Loucy (cell line): ENCODE measurements around the gene SCMH1.

Experiments
- H2AFZ ChIP-seq: fragments of 200-600 bp; sonication (generic); 2 replicates; pipeline ENCODE4 v1.6.0; 2016; ENCODE audit warnings: antibody characterized with exemption, mild to moderate bottlenecking, low read length, moderate library complexity
- H3F3A ChIP-seq: fragments of 200-600 bp; 2 replicates; pipeline ENCODE4 v1.6.0; 2016; ENCODE audit warnings: antibody characterized with exemption, low read depth, mild to moderate bottlenecking
- H3K27me3 ChIP-seq: fragments of 200-600 bp; sonication (generic); 2 replicates; pipeline ENCODE4 v1.6.1; 2014; ENCODE audit warnings: low read length, mild to moderate bottlenecking; ENCODE audit not compliant: insufficient read depth, poor library complexity, severe bottlenecking
- H3K36me3 ChIP-seq: fragments of 200-600 bp; sonication (generic); 2 replicates; pipeline ENCODE4 v1.6.1; 2016; ENCODE audit warnings: low read length; ENCODE audit not compliant: insufficient read depth
- H3K4me1 ChIP-seq: fragments of 200-600 bp; sonication (generic); 2 replicates; pipeline ENCODE4 v1.5.1; 2014; ENCODE audit warnings: low read length, mild to moderate bottlenecking; ENCODE audit not compliant: insufficient read depth, poor library complexity, severe bottlenecking
- H3K4me2 ChIP-seq: fragments of 200-600 bp; sonication (generic); 2 replicates; pipeline ENCODE4 v1.6.0; 2014; ENCODE audit warnings: antibody characterized with exemption, low read length, low read depth, mild to moderate bottlenecking; ENCODE audit not compliant: poor library complexity, severe bottlenecking
- H3K4me3 ChIP-seq: fragments of 200-600 bp; sonication (generic); 2 replicates; pipeline ENCODE4 v1.5.1; 2014; ENCODE audit warnings: low read length, mild to moderate bottlenecking, mixed read lengths; ENCODE audit not compliant: poor library complexity, severe bottlenecking
- H3K79me2 ChIP-seq: fragments of 200-600 bp; sonication (generic); 2 replicates; pipeline ENCODE4 v1.6.1; 2014; ENCODE audit warnings: low read length; ENCODE audit not compliant: insufficient read depth
- H3K9ac ChIP-seq: fragments of 200-600 bp; sonication (generic); 2 replicates; pipeline ENCODE4 v1.6.0; 2014; ENCODE audit warnings: mild to moderate bottlenecking, low read depth, low read length, moderate library complexity; ENCODE audit not compliant: poor library complexity, severe bottlenecking
- H3K9me2 ChIP-seq: fragments of 200-600 bp; sonication (generic); replicated peaks from 2 replicates; pipeline ENCODE4 v1.6.1; 2016; ENCODE audit warnings: low read depth, low read length, mixed read lengths
- H3K9me3 ChIP-seq: fragments of 200-600 bp; sonication (generic); 2 replicates; pipeline ENCODE4 v1.6.1; 2014; ENCODE audit warnings: mild to moderate bottlenecking, antibody characterized with exemption, low read length, low read depth; ENCODE audit not compliant: insufficient read depth
- H4K20me1 ChIP-seq: fragments of 200-600 bp; sonication (generic); 2 replicates; pipeline ENCODE4 v1.6.0; 2014; ENCODE audit warnings: antibody characterized with exemption, low read length, mild to moderate bottlenecking; ENCODE audit not compliant: insufficient read depth, poor library complexity, severe bottlenecking
- EZH2phosphoT487 ChIP-seq: fragments of 200-600 bp; IDR thresholded peaks from 2 replicates; pipeline ENCODE4 v1.6.1; 2018; ENCODE audit warnings: antibody characterized with exemption, mild to moderate bottlenecking, moderate library complexity, borderline replicate concordance
- TF ChIP-seq, protein P1 (sequence below): fragments of 200-600 bp; sonication (generic); conservative IDR thresholded peaks from 2 replicates; pipeline ENCODE4 v1.5.1; 2014; ENCODE audit warnings: mild to moderate bottlenecking, antibody characterized with exemption, low read length

The SCMH1 gene

DNA sequence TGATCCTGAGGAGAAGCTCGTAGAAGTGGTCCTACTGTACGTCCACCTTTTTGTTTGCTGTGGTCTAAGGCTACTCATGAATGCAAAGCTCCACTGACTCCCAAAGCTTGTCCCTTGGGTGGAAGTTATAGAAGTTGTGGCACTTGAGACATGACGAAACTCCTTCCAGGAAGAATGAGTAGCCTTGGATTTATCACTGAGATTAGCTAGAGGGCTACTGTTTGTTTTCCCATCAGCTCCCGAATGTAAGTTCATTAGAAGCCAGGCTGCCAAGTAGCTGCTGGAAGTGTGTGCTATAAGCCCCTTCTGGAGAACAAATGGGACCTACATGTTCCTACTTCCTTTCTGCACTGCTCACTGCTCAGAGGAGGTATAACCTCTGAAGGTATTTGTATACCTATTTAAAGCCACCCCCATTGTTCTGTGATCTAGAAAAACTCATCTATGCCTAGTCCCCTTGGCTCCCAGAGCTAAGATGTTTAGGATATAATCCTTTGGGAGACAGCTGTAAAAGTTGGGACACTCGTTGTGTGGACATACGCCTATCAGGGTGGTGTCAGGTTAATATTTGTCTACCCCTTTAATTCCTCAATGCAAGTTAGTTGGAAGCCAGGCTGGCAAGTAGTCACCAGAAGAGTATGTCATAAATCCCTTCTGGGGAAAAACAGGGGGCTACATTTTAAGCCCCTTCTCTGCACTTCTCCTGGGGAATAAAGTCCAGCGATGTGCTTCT is 72.9 kb downstream of the SCMH1 start:
- peaks cover 6% of the 10 kb centered on the region for H4K20me1 ChIP-seq
- H3K9me3 ChIP-seq, result peaks cover 21% of the 10 kb centered on the region; the same call in 1 of the 2 replicates
- no peaks in the 10 kb centered on the region for H3K9me2 ChIP-seq
- H2AFZ ChIP-seq, result no peak overlapping the region
- H3K4me1 ChIP-seq, result peaks cover 3% of the 10 kb centered on the region
- H3K27me3 ChIP-seq, result no peaks in the 10 kb centered on the region
- peaks cover 35% of the 10 kb centered on the region for H3K36me3 ChIP-seq
- no peak overlapping the region for H3K4me3 ChIP-seq
- H3K4me2 ChIP-seq, result no peak overlapping the region
- H3F3A ChIP-seq, result no peaks in the 10 kb centered on the region
- TF ChIP-seq EZH2phosphoT487, result no peak
- TF ChIP-seq, protein P1, sequence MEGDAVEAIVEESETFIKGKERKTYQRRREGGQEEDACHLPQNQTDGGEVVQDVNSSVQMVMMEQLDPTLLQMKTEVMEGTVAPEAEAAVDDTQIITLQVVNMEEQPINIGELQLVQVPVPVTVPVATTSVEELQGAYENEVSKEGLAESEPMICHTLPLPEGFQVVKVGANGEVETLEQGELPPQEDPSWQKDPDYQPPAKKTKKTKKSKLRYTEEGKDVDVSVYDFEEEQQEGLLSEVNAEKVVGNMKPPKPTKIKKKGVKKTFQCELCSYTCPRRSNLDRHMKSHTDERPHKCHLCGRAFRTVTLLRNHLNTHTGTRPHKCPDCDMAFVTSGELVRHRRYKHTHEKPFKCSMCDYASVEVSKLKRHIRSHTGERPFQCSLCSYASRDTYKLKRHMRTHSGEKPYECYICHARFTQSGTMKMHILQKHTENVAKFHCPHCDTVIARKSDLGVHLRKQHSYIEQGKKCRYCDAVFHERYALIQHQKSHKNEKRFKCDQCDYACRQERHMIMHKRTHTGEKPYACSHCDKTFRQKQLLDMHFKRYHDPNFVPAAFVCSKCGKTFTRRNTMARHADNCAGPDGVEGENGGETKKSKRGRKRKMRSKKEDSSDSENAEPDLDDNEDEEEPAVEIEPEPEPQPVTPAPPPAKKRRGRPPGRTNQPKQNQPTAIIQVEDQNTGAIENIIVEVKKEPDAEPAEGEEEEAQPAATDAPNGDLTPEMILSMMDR, result no peak
- peaks cover 44% of the 10 kb centered on the region for H3K79me2 ChIP-seq
- H3K9ac ChIP-seq, result no peak overlapping the region

DNA sequence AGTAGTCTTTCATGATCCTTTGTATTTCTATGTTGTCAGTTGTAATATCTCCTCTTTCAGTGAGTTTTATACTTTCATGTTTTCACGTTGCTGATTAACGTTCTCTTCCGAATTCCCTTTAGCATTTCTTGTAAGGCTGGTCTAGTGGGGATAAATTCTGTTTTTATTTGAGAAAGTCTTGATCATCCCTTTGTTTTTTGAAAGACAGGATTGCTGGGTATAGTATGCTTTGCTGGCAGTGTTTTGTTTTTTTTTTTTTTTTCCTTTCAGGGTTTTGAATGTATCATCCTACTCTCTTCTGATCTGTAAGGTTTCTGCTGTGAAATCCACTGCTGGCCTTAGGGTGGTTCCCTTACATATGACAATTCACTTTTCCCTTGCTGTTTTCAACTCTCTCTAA is 74.4 kb downstream of the SCMH1 start:
- Histone ChIP-seq H3K4me2 (no peak overlapping the region), H3K27me3 (no peaks in the 10 kb centered on the region), H4K20me1 (peaks cover 4% of the 10 kb centered on the region), H3K9me2 (no peaks in the 10 kb centered on the region), H3K4me3 (no peak overlapping the region), H3F3A (no peaks in the 10 kb centered on the region), H3K79me2 (peaks cover 32% of the 10 kb centered on the region), H3K9me3 (peaks cover 21% of the 10 kb centered on the region; the same call in 1 of the 2 replicates), H3K4me1 (no peaks in the 10 kb centered on the region), H3K36me3 (peaks cover 43% of the 10 kb centered on the region), H2AFZ (no peak overlapping the region), H3K9ac (no peak overlapping the region)
- TF ChIP-seq, protein P1, result no peak
- TF ChIP-seq EZH2phosphoT487, result no peak

DNA sequence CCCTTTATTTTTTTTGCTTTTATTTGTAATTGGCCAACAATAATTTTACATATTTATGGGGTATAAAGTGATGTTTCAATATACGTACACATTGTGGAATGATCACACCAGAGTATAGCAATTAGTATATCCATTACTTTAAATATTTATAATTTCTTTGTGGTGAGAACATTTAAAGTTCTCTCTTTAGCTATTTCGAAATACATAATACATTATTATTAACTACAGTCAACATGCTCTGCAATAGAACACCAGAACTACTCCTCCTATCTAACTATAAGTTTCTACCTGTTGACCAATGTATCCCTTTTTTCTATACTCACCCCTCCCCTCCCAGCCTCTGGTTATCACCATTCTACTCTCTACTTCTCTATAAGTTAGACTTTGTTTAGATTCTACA is 77.4 kb downstream of the SCMH1 start:
- Histone ChIP-seq H3K9me3 (peaks cover 21% of the 10 kb centered on the region; the same call in 1 of the 2 replicates), H3K36me3 (peaks cover 59% of the 10 kb centered on the region), H3K9me2 (no peaks in the 10 kb centered on the region), H3F3A (no peaks in the 10 kb centered on the region), H2AFZ (no peak overlapping the region), H3K79me2 (peaks cover 4% of the 10 kb centered on the region; the same call in 1 of the 2 replicates), H3K27me3 (no peaks in the 10 kb centered on the region), H3K4me2 (no peak overlapping the region), H3K4me1 (no peaks in the 10 kb centered on the region), H3K9ac (no peak overlapping the region), H4K20me1 (no peaks in the 10 kb centered on the region), H3K4me3 (no peak overlapping the region)
- TF ChIP-seq, protein P1, result no peak
- TF ChIP-seq EZH2phosphoT487, result no peak
